Nucleus accumbens (tissue), 56 donors: ENCODE measurements around the gene RNF145.

Experiments
- DNase-seq, 56 donors: peaks; one replicate each; lab custom pipeline; 2025; lab: John Stamatoyannopoulos, UW

RNF145 gene

GRCh38 chr5:159220206-159220605 lies 10.9 kb upstream of the RNF145 start:
- no peak for DNase-seq

GRCh38 chr5:159218595-159219023 lies 9.3 kb upstream of the RNF145 start:
- no peak for DNase-seq

GRCh38 chr5:159217236-159217635 lies 7.9 kb upstream of the RNF145 start:
- no peak for DNase-seq

- no peak for DNase-seq
Measured at GRCh38 chr5:159216454-159216853, 7.1 kb upstream of the RNF145 start.

GRCh38 chr5:159215886-159216285 lies 6.5 kb upstream of the RNF145 start:
- DNase-seq = no peak

GRCh38 chr5:159214486-159215271 lies 5.3 kb upstream of the RNF145 start:
- no peak for DNase-seq

- DNase-seq = no peak
Measured at GRCh38 chr5:159212657-159213462, 3.5 kb upstream of the RNF145 start.

- peak in 1 of 56 donors; percentile 10 for DNase-seq
Measured at GRCh38 chr5:159211729-159212174, 2.4 kb upstream of the RNF145 start.

- no peak for DNase-seq
Measured at GRCh38 chr5:159210846-159211245, 1.5 kb upstream of the RNF145 start.

- no peak for DNase-seq
Measured at GRCh38 chr5:159210210-159210661, 883 bp upstream of the RNF145 start.

GRCh38 chr5:159208514-159209437 lies 577 bp downstream of the RNF145 start:
- peak in 43 of 56 donors; percentile 7 to 75 (median 47) for DNase-seq

GRCh38 chr5:159207686-159208513 lies 1.5 kb downstream of the RNF145 start:
- DNase-seq = peak in 55 of 56 donors; percentile 19 to 87 (median 64)

- no peak for DNase-seq
Measured at GRCh38 chr5:159207222-159207685, 2.1 kb downstream of the RNF145 start.

GRCh38 chr5:159206818-159207217 lies 2.5 kb downstream of the RNF145 start:
- DNase-seq = no peak

- no peak for DNase-seq
Measured at GRCh38 chr5:159206368-159206767, 3.0 kb downstream of the RNF145 start.

- DNase-seq = no peak
Measured at GRCh38 chr5:159203351-159203750, 6.0 kb downstream of the RNF145 start.

- no peak for DNase-seq
Measured at GRCh38 chr5:159202151-159202550, 7.2 kb downstream of the RNF145 start.

- no peak for DNase-seq
Measured at GRCh38 chr5:159199780-159200179, 9.6 kb downstream of the RNF145 start.

- no peak for DNase-seq
Measured at GRCh38 chr5:159199225-159199624, 10.1 kb downstream of the RNF145 start.
